ENCODE measurements around the gene TWNK. TPM values are rescaled to one million over a fixed set of nuclear protein-coding genes. Genes with fewer than 3 reads are reported as not detected.

Gene TWNK
- total RNA-seq, 2 donors from 2014 or later: 5.5 to 7.1 TPM

DNA sequence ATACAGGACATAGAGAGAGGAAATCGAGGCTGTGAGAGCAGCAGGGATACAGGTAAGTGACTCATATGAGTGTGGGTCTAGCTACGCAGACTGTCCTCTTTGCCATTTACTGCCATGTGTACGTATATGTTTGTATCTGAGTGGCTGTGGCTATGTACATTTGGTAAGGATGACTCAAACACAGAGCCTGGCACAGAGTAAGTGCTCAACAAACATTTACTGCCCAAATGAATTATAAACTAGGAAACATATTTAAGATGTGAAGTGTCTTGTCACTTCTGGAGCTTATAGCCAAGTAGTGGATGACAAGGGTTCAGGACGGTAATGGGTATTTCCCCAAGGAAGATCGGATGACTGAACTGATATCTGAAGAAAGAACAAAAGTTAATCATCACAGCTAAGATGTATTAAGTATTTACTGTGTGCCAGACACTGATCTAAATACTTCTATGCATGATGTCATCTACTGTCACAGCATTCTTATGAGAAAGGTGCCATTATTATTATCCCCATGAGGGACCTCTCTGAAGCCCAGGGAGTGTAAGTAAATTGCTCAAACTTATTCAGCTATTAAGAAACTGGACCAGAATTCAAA, 6.1 kb upstream of the TWNK start:
- Histone ChIP-seq H3K27ac (no peak overlapping the region), H3K36me3 (peaks cover 22% of the 10 kb centered on the region), H3K4me3 (no peak overlapping the region), H3K9me3 (no peaks in the 10 kb centered on the region), H3K27me3 (no peaks in the 10 kb centered on the region), H3K4me1 (peaks cover 0 to 5% of the 10 kb centered on the region in 2 donors)
- TF ChIP-seq, protein P1, sequence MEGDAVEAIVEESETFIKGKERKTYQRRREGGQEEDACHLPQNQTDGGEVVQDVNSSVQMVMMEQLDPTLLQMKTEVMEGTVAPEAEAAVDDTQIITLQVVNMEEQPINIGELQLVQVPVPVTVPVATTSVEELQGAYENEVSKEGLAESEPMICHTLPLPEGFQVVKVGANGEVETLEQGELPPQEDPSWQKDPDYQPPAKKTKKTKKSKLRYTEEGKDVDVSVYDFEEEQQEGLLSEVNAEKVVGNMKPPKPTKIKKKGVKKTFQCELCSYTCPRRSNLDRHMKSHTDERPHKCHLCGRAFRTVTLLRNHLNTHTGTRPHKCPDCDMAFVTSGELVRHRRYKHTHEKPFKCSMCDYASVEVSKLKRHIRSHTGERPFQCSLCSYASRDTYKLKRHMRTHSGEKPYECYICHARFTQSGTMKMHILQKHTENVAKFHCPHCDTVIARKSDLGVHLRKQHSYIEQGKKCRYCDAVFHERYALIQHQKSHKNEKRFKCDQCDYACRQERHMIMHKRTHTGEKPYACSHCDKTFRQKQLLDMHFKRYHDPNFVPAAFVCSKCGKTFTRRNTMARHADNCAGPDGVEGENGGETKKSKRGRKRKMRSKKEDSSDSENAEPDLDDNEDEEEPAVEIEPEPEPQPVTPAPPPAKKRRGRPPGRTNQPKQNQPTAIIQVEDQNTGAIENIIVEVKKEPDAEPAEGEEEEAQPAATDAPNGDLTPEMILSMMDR (IDR thresholded peaks at IDR 0.05): no peak
- DNase-seq (ENCODE audit: low spot score): no peak

DNA sequence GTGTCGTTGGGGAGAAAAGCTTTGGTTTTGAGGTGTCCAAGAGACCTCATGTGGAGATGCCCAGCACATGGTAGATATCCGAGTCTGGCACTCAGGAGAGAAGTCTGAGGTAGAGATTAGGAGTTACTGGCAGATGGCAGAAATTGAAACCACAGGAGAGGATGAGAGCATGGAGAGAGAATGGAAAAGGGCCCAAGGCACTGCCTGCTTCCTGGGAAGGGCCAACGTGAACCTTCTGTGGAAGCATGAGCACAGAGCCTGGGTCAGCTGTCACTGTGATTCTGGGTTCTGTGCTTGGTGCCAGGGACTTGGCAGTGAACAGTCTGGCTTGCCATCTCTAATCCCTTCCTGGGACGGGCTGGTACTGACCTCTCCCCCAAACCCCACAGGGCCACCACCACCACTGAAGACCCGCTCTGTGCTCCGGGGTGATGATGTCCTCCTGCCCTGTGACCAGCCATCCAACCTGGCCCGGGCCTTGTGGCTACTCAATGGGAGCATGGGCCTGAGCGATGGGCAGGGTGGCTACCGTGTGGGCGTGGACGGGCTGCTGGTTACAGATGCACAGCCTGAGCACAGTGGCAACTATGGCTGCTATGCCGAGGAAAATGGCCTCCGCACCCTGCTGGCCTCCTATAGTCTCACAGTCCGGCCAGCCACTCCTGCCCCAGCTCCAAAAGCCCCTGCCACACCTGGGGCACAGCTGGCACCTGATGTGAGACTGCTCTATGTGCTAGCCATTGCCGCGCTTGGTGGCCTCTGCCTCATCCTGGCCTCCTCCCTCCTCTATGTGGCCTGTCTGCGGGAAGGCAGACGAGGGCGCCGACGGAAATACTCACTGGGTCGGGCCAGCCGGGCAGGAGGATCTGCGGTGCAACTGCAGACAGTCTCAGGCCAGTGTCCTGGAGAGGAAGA, 4.2 kb upstream of the TWNK start:
- Histone ChIP-seq H3K4me3 (no peak overlapping the region), H3K27ac (no peak overlapping the region), H3K4me1 (peaks cover 0 to 18% of the 10 kb centered on the region in 2 donors), H3K36me3 (peaks cover 22% of the 10 kb centered on the region), H3K9me3 (no peaks in the 10 kb centered on the region), H3K27me3 (no peaks in the 10 kb centered on the region)
- TF ChIP-seq, protein P1 (IDR thresholded peaks at IDR 0.05): no peak
- no peak for DNase-seq (ENCODE audit: low spot score)

DNA sequence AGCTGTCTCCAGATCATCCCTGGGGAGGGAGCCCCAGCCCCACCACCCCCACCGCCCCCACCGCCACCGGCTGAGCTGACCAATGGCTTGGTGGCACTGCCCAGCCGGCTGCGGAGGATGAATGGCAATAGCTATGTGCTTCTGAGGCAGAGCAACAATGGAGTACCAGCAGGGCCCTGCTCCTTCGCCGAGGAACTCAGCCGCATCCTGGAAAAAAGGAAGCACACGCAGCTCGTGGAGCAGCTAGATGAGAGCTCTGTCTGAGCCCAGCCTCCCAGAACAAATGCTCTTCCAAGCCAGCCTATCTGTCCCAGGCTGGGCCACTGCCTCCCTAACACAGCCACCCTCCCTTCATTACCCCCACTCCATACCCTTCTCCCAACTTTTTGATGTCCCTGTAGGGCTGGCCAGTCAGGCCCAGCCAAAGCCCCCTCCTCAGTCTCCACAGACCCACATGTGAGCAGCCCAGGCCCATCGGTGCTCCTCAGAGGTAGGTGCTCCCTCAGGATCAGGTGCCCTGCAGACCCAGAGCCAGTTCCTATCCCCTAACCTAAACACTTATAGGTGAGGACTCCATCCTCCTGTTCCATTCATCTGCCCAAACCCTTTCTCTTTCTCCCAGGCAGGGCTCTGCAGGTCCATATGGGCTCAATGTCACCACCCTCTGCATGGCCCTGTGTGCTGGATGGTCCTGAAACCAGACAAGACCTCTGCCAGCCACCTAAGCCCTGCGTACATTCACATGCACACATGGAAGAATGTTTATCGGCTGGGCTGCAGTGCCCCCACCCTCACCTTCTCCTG, 3.3 kb upstream of the TWNK start:
- Histone ChIP-seq H3K27ac (no peak overlapping the region), H3K36me3 (peaks cover 23% of the 10 kb centered on the region), H3K9me3 (no peaks in the 10 kb centered on the region), H3K4me3 (no peak overlapping the region), H3K4me1 (peaks cover 0 to 22% of the 10 kb centered on the region in 2 donors), H3K27me3 (no peaks in the 10 kb centered on the region)
- no peak for DNase-seq (ENCODE audit: low spot score)
- TF ChIP-seq, protein P1 (IDR thresholded peaks at IDR 0.05): no peak

DNA sequence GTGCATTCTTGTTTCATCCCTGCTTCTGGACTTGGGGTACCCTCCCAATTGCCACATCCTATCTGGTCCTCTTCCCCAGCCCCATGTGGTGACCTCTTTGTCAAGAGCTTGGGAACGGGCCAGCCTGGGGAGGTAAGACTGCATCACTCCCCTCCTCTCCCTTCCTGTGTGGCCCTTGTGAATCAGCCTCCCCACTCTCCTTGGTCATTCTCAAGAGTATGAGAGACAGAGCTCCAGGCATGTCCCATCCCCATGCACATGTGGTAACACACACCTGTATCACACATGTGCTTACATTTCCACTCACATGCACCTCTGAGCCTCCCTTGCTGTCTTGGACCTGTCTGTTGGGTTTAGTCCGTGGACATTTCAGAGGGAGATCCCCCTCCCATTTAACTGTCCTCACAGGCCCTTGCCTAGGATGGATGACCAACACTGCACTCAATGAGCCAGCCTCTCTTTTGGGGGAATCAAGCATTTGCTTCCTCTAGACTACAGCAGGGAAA, 2.6 kb upstream of the TWNK start:
- no peaks in the 10 kb centered on the region for H3K9me3 ChIP-seq
- H3K4me3 ChIP-seq: no peak overlapping the region
- no peak for DNase-seq (ENCODE audit: low spot score)
- H3K27ac ChIP-seq: no peak overlapping the region
- TF ChIP-seq, protein P1 (IDR thresholded peaks at IDR 0.05): no peak
- no peaks in the 10 kb centered on the region for H3K27me3 ChIP-seq
- peaks cover 0 to 22% of the 10 kb centered on the region in 2 donors for H3K4me1 ChIP-seq
- peaks cover 28% of the 10 kb centered on the region for H3K36me3 ChIP-seq

DNA sequence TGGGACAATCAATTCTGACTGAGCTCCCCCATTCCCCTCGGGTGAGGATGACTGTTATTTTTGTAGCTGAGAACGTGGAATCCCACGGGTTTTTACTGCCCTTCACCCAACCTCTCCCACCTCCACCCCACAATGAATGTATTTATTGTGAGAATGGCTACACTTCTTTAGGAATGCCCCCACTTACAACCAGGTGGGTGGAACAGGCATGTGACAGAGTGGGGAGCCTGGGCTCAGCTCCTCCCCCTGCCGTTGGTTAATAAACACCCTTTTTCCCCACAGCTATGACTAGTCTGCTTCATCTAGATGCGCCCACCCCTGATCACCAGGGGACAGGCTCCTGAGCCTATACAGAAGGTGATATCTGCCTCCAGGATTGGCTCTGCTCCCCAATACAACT, 2.0 kb upstream of the TWNK start:
- no peaks in the 10 kb centered on the region for H3K9me3 ChIP-seq
- DNase-seq (ENCODE audit: low spot score): no peak
- TF ChIP-seq, protein P1 (IDR thresholded peaks at IDR 0.05): no peak
- no peaks in the 10 kb centered on the region for H3K27me3 ChIP-seq
- H3K36me3 ChIP-seq: peaks cover 28% of the 10 kb centered on the region
- H3K27ac ChIP-seq: no peak overlapping the region
- peaks cover 0 to 22% of the 10 kb centered on the region in 2 donors for H3K4me1 ChIP-seq
- H3K4me3 ChIP-seq: no peak overlapping the region
